T-helper 1 cell (primary cell): ENCODE measurements around the gene FSD1.
A peak's percentile ranks its signal among the peaks of the same experiment; 100 is the strongest.
"Not testable (repeated sequence)": the region's sequence is repeated elsewhere in the genome, so short reads cannot be mapped to it uniquely, and the experiment has no call there.

Source experiments
- DNase-seq, 5 donors: peaks; one replicate each; pipeline ENCODE4 v3.0.0-alpha.2; 2012 to 2020

Gene FSD1

DNA sequence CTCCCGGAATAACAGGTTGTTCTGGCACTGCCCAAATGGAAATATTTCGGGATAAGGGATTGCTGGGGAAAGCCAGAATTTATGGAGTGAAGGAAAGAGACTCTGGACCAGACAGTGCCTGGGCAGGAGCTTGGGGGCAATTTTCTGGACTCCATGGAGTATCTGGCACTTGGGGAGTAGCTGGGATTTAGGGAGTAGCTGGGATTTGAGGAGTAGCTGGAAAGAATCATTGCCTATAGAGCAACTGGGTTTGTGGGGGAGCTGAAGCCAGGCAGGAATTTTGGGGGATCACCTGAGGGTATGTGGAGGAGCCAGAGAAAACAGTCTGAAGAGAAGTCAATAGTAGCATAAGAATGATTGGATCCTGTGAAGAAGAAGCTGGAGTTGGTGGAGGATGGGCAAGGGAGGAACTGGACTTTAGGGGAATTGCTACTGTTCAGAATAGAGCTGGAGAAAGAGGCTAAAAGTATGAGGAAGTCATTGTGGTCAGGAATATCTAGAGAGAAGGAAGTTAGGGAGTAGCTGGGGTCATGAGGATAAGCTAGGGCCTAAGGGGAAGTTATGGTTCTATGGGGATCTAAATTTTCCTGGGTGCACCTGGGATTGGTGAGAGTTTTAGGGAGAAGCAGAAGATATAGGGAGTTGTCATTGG, 14.8 kb downstream of the FSD1 start:
- no peak for DNase-seq

DNA sequence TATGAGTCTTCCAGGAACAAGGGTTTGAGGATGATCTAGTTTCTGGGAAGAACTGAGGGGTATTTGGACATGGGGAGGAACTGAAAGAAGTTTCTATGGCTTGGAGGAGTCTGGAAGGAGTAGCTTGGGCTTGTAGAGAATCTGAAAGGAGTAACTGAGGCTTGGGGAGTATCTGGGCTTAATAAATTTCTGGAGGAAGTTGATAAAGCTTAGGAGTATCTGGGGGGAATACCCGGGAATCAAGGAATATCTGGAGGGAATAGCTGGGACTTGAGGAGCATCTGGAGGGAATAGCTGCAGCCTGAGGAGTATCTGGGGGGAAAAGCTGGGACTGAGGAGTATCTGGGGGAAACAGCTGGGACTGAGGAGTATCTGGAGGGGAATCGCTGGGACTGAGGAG, 16.0 kb downstream of the FSD1 start:
- no peak for DNase-seq

DNA sequence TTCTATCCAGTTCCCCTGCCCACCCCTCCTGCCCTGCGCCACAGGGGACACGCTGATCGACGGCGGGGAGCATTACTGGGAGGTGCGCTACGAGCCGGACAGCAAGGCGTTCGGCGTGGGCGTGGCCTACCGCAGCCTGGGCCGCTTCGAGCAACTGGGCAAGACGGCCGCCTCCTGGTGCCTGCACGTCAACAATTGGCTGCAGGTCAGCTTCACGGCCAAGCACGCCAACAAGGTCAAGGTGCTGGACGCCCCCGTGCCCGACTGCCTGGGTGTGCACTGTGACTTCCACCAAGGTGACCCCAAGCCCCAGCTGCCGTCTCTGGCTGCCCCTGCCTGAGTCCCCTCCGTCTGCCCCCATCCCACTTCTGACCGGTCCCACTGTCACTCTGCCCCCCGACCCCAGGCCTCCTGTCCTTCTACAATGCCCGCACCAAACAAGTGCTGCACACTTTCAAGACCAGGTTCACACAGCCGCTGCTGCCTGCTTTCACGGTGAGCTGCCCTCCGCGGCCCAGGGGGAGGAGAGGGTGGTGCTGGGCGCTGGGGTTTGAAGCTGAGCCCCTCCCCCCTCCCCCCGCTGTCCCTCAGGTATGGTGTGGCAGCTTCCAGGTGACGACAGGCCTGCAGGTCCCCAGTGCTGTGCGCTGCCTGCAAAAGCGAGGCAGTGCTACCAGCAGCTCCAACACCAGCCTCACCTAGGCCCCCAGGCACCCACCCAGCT, 18.7 kb downstream of the FSD1 start:
- DNase-seq, result no peak

DNA sequence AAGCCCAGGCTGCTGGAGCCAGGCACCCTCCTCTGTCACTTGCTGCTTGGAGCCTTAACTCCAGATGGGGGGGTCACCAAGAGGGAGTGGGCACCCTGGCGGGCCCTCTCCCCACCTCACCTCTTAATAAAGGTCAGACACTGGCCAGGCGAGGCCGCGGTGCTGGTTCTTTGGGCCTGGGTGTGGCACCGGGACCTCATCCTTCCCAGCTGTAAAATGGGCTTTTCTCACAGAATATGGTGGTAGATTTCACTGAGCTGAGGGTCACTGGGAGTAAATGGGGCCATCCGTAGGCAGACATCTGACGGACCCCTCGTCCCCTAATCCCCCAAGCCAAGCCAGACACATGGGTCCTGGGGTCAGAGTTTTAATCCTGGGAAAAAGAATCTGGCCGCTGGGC, 19.3 kb downstream of the FSD1 start:
- no peak for DNase-seq

DNA sequence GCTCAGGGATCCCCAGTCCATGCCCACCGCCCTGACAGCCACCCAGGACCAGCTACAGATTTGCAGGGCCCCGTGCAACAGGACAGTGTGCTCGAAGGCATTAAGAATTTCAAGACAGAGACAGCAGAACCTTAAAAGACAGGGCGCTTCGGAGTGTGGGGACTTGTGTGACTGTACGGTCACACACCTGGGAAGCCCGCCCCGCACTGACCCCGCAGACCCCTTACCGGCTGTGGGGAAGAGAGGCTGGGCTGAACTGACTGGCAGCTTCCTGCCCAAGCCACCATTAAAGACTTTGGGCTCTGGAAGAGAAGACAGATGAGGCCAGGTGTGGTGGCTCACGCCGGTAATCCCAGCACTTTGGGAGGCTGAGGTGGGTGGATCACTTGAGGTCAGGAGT, 19.8 kb downstream of the FSD1 start:
- DNase-seq, result no peak

DNA sequence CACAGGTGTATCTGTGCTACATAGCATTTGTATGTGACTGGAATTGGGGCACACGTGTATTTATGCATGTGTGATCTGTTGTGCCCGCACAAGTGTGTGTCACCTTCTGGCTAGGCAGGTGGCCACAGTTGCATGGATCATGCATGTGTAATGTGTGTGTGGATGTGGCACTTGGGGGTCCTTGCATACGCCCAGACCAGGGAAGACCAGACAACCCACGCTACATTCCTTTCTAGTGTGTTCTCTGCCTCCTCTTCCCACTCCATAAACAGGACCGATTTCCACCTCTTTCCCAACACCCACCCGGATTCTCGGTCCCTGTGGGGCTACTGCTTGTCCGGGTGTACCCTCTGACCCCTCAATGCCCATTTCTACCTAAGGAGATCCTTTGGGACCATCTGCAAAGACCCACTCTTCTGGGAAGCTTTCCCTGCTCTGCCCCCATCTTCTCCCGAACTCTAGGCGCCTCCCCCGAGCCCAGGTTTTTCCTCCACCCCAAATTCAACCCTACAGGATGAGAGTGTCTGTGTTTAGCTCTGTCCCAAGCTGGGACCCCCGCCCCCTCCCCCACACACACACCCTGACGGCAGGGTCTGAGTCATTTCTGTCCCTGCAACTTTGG, 21.9 kb downstream of the FSD1 start:
- no peak for DNase-seq

DNA sequence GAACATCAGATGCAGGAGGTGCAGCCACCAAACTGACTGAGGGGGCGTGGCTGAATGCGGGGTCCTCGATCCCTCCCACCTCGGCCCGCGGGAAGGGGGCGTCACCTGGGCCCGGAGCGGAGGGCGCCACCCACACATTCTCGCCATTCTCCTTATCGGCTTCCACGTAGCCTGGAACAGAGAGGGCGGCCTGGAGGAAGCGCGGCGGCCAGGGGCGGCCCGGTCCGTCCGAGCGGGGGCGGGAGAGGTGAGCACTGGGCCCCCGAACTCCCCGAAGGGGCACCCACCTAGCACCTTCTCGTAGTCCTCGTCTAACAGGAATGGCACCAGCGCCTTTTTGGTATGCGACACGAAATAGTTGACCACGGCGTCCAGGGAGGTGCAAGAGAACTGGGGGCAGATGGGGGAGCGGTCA, 22.4 kb downstream of the FSD1 start:
- DNase-seq, result no peak

DNA sequence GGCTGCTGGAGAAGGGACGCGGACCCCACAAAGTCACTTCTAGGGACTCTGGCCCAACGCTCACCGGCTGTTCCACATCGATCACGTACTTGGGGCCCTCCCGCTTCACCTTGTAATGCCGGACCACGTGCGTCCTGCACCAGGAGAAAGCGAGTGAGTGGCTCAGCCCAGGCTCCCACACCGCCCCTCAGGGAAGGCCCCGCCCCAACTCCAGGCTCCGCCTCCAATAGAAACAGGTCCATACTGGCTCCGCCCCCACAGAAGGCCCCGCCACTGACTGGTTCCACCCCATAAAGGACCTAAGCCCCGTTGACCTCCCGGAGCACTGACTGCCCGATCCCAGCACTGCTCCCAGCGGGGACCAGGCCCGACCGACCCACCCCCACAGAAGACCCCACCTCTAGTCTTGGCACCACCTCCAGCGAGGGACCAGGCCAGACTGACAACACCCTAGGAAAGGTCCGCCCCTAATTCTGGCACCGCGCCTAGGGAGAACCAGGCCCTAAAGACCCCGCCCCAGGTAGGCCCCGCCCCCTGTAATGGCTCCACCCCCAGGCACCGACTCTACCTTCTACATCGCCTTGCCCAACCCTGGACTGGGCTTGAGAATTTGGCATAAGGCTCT, 23.0 kb downstream of the FSD1 start:
- peak; percentile 40 to 71 (median 58) for DNase-seq

DNA sequence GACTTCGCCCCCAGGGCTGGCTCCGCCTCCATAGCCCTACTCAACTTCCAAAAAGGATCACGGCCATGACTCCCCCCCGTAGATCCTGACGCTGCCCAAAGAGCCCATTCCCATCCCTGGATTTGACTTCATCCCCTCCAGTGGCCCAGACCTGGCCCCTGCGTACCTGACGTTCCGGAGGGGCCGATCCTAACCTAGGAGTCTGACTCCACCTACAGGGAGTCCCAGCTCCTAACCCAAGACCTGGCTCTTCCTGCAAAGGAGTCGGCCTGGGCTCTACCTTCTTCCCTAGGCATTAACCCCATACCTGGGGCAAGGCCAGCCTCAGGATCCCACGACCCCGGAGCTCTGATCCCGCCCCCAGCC, 23.5 kb downstream of the FSD1 start:
- DNase-seq, result no peak

DNA sequence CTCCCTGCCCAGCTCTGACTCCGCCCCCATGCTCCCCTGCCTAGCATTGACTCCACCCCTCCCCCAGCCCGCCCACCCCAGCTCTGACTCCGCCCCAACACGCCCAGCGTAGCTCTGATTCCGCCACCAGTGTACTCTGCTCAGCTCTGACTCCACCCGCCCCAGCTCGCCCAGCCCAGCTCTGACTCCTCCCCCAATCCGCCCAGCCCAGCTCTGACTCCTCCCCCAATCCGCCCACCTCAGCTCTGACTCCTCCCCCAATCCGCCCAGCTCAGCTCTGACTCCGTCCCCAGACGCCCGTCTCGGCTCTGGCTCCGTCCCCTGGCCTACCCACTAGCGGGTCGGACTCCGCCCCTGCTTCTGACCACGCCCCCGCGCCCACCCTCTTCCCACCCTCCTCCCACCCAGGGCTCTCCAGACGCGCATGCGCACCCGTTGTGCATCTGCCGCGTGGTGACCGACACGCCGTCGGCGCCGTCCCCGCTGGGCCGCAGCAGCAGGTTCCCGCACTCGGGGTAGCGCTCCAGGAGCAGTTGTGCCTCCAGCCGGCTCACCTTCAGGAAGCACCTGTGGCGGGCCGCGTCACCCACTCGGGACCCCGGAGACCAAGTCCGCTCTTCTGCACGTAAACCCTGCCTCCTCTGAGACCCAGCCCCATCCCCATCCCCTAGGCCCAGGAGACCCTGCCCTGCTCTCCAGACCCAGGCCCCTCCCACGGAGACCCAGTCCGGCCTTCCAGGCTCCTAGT, 24.0 kb downstream of the FSD1 start:
- DNase-seq, result peak; percentile 86 to 97 (median 89)

DNA sequence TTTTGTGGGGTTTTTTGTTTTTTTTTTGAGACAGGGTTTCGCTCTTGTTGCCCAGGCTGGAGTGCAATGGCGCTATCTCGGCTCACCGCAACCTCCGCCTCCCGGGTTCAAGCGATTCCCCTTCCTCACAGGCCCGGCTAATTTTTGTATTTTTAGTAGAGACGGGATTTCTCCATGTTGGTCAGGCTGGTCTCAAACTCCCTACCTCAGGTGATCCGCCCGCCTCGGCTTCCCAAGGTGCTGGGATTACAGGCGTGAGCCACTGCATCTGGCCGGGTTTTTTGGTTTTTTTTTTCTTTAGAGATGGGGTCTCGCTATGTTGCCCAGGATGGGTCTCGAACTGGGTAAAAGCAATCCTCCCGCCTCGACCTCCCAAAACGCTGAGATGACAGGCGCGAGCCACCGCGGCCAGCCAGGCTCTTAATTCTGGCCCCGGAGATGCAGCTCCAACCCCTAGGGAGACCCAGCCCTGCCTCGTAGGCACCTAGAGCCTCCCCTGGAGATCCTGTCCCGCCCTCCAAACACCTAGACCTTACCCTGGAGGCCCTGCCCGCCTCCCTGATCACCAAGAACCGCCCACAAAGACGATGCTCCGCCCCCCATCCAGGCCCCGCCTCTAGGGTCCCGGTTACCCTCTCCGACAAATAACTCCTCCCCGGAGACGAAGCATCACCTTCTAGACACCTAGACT, 24.7 kb downstream of the FSD1 start:
- DNase-seq, result not testable (repeated sequence)

DNA sequence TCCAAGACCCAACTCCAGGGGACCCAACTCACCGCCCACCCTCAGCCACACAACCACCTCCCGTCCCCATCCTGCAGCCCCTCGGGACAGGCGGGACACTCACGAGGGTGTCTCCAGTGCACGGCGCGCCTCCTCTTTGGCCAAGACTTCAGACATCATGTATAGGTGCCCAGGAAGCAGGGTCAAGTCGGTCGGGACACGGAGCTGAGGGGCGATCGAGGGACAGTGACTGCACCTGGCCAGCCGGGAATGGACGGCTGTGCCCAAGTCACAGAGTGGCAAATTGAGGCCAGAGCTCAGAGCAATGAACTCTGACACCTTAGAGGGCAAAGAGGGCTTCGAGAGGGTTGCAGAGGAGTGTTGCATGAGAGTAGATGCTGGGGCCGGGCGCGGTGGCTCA, 25.5 kb downstream of the FSD1 start:
- DNase-seq, result no peak

DNA sequence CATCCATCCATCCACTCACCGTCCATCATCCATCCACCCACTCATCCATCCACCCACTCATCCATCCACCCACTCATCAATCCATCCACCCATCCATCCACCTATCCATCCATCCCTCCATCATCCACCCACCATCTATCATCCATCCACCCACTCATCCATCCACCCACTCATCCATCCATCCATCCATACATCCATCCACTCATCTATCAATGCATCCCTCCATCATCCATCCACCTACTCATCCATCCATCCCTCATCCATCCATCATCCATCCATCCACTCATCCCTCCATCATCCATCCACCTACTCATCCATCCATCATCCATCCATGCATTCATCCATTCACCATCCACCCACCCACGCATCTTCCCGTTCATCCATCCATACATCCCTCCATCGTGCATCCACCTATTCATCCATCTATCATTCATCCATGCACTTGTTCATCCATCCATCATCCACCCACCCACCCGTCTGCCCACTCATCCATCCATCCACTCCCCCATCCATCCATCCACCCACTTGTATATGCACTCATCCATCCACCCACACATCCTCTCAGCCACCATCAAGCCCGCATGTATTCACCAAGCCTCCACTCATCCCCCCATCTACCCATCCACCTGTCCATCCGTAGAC, 30.7 kb downstream of the FSD1 start:
- no peak for DNase-seq

DNA sequence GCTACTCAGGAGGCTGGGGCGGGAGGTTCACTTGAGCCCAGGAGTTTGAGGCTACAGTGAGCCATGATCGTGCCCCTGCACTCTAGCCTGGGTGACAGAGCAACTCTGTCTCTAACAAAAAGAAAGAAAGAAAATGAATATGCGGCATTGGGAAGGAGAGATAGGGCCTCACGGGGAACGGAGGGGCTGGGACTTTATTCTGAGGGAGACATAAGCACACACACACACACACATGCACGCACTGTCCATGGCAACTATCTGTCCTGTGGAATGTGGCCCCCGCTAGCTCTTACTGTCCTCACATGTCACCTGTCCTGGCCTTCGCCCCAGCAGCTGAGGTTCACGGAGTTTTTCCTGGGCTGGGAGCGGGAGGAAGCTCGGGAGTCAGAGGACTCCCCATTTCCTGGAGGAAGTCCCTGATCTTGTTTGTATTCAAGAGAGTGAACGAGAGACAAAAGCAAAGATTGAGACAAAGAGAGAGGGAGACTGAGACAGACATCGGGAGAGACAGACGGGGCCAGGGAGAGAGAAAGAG, 33.6 kb downstream of the FSD1 start:
- no peak for DNase-seq

DNA sequence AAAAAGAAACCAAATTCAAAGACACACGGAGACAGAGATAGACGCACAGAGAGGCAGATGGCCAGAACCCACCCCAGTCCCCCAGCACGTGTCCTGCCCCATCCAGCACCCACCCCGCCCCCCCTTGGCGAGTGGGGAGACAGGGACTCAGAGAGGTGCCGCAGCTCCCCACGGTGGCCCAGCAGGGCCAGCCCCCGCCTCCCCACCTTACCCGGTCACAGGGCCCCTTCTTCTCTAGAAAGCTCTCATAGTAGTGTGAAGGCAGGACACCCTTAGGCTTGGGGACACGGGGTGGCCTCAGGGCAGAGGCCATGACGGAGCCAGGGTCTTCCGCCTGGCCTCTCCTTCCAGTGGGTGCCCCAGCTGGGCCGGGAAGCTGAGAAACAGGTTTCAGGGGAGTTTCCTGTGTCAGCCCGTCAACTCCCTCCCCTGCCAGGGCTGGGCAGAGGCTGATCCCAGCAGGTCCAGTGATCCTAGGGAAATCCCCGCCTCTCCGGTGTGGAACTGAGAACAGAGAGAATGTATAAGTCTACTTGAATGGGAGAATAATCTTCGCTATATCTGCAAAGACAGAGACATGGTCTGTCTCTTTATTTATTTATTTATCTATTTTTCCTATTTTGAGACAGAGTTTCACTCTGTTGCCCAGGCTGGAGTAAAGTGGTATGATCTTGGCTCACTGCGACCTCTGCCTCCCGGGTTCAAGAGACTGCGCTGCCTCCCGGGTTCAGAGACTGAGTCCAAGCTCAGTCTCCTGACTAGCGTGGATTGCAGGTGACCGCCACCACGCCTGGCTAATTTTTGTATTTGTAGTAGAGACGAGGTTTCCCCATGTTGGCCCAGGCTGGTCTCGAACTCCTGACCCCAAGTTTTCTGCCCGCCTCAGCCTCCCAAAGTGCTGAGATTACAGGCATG, 34.3 kb downstream of the FSD1 start, which contains the start of gene STAP2:
Gene STAP2 (minus strand): TSS at position 387 of the 915 bp plus-strand sequence. CDS start 74 bp downstream, at position 313.
- peak in 1 of 5 donors; percentile 33 for DNase-seq

DNA sequence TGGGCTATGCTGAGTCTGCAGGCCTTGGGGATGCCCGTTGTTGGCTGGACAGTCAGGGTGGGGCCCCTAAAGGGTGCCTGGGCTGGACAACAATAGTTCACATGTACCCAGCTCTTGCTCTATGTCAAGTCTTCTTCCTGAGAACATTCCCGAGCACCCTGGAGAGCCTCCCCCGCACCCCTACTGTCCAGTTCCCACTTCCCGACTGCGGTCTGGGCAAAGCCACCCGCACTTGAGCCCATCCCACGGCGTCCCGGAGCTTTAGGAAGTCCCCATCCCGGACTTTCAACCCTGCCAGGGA, 37.9 kb downstream of the FSD1 start:
- DNase-seq, result peak in 1 of 5 donors; percentile 25

DNA sequence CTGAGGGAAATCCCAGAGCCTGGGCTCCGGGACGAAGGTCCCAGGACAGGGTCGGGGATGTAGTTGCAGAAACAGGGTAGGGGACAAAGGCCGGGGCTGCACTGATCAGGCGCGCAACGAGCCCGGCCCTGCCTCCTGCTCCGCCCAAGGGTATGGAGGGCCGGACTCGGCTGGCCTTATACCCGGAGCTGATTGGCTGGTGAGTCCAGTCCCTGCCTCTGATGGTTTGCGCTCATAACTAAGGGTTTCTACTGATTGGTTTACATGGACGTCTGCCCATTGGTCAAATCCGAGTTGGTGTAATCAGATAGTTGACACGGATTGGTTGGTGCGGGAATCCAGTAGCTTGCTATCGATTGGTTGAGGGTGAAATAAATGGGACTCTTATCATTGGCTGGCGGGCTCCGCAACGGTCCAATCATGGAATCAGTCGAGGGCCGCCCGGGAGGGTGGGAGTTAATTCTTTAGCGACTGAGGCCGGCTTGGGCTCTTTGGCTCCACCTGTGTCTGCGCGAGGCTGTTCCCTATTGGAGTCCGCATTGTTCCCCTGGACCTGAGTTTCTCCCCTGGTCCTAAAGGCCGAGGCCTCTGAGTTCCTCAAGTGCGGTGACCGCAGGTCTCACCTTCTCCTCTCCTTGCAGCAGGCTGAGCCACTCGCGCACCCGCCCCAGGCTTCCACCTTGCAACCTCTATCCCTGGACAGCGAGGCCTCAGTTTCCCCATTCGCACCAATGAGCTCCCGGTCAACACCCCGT, 38.4 kb downstream of the FSD1 start:
- DNase-seq, result peak; percentile 84 to 99 (median 89)

DNA sequence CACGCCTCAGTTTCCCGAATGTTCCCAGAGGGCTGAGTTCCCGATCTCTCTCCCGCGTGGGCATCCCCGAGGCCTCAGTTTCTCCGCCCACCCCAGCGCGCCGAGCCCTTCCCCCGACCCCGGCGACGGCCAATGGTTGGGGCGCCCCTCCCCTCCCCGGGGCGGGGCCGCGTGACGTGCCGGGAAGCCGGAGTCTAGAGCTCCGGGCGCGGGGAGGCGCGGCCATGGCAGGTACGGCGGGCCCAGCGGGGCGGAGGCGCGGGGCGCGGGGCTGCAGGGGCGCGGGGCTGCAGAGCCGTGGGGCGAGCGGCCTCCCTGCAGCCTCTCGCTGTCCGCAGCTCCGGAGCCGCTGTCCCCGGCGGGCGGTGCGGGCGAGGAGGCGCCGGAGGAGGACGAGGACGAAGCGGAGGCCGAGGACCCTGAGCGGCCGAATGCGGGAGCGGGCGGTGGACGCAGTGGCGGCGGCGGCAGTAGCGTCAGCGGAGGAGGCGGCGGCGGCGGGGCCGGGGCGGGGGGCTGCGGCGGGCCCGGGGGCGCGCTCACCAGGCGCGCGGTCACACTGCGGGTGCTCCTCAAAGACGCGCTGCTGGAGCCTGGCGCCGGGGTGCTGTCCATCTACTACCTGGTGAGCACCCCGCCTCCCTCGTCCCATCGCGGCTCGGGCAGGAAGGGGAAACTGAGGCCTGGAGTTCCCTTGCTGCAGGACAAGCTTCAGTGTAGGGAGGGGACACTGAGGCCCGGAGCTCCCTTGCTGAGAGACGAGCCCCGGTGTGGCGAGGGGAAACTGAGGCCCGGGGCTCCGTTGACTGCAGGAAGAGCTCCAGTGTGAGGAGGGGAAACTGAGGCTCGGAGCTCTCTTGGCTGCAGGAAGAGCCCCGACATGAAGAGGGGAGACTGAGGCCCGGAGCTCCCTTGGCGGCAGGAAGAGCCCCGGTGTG, 39.2 kb downstream of the FSD1 start, which contains the start of gene MPND:
Gene MPND (plus strand): TSS at position 193 of the 938 bp plus-strand sequence. CDS start 32 bp downstream, at position 225.
- peak; percentile 80 to 91 (median 88) for DNase-seq
